Lower leg skin (tissue), 3 donors: Measurements from ENCODE around the gene SPDYC.

Source experiments
- POLR2A ChIP-seq, 2 donors: fragments of 450-650 bp; IDR thresholded peaks; one replicate each; pipeline ENCODE4 v1.6.1; 2016 to 2017; ENCODE audit warnings: antibody characterized with exemption in 2 of 2, mild to moderate bottlenecking in 1 of 2, moderate library complexity in 1 of 2
- TF ChIP-seq, protein P1 (sequence below), 3 donors: fragments of 450-650 bp; IDR thresholded peaks; one replicate each; pipeline ENCODE4 v1.5.1; 2016; ENCODE audit warnings: antibody characterized with exemption in 3 of 3, mild to moderate bottlenecking in 3 of 3, moderate library complexity in 2 of 3

GRCh38 chr11:65129649-65130441 lies 40.2 kb upstream of the SPDYC start:
- TF ChIP-seq, protein P1, sequence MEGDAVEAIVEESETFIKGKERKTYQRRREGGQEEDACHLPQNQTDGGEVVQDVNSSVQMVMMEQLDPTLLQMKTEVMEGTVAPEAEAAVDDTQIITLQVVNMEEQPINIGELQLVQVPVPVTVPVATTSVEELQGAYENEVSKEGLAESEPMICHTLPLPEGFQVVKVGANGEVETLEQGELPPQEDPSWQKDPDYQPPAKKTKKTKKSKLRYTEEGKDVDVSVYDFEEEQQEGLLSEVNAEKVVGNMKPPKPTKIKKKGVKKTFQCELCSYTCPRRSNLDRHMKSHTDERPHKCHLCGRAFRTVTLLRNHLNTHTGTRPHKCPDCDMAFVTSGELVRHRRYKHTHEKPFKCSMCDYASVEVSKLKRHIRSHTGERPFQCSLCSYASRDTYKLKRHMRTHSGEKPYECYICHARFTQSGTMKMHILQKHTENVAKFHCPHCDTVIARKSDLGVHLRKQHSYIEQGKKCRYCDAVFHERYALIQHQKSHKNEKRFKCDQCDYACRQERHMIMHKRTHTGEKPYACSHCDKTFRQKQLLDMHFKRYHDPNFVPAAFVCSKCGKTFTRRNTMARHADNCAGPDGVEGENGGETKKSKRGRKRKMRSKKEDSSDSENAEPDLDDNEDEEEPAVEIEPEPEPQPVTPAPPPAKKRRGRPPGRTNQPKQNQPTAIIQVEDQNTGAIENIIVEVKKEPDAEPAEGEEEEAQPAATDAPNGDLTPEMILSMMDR (IDR thresholded peaks at IDR 0.05), result no peak
- TF ChIP-seq POLR2A (IDR thresholded peaks at IDR 0.05), result no peak
